Endothelial cell of umbilical vein (primary cell): ENCODE results near the gene CYGB. TPM values are rescaled to one million over a fixed set of nuclear protein-coding genes. Genes with fewer than 3 reads are reported as not detected.

Experiments
- BruUV-seq: library from RNA; stranded (reverse); fragments of 400-500 nt; replicated peaks from 2 replicates; lab custom pipeline; 2021; lab: Mats Ljungman, UMichigan
- CTCF ChIA-PET: fragments of 300-600, 350-600 bp; sonication (Branson Sonifier 250); formaldehyde crosslinking; loops from one replicate; lab custom pipeline; 2021; ENCODE audit warnings: antibody characterized with exemption, inconsistent platforms; lab: Charles Lee
- POLR2A ChIA-PET: fragments of 300-600, 350-600 bp; sonication (Branson Sonifier 250); formaldehyde crosslinking; loops from one replicate; lab custom pipeline; 2021; ENCODE audit warnings: antibody characterized with exemption, inconsistent platforms; lab: Charles Lee
- DNase-seq: peaks from one replicate; pipeline ENCODE4 v3.0.0-alpha.2; 2011; ENCODE audit warnings: low read depth, low spot score
- FAIRE-seq: peaks from 2 replicates; lab custom pipeline; 2011; peaks lifted over from hg19 to GRCh38; lab: Jason Lieb, UNC
- H2AFZ ChIP-seq: 2 replicates; pipeline ENCODE4 v1.6.0; 2012; ENCODE audit warnings: low read depth, low read length, control low read depth, inconsistent platforms
- H3K27ac ChIP-seq: 2 replicates; pipeline ENCODE4 v1.5.1; 2011; ENCODE audit warnings: low read depth, mild to moderate bottlenecking, control low read depth, low read length, moderate library complexity; ENCODE audit not compliant: insufficient read depth
- H3K27me3 ChIP-seq, 2 experiments: 2 replicates each; pipeline versions ENCODE4 v1.6.0 to v1.6.1; 2011; ENCODE audit warnings: low read length in 2 of 2, mixed read lengths in 1 of 2; ENCODE audit not compliant: control insufficient read depth in 2 of 2, insufficient read depth in 2 of 2
- H3K36me3 ChIP-seq, 2 experiments: 2 replicates in 1 of 2; 3 replicates in 1 of 2; pipeline ENCODE4 v1.5.1; 2011; ENCODE audit warnings: low read length in 2 of 2, mild to moderate bottlenecking in 1 of 2, moderate library complexity in 1 of 2; ENCODE audit not compliant: control insufficient read depth in 2 of 2, insufficient read depth in 2 of 2; ENCODE audit errors: extremely low read depth in 1 of 2
- H3K4me1 ChIP-seq: 3 replicates; pipeline ENCODE4 v1.5.1; 2011; ENCODE audit warnings: mild to moderate bottlenecking, low read length; ENCODE audit not compliant: control insufficient read depth, insufficient read depth; ENCODE audit errors: extremely low read depth
- H3K4me2 ChIP-seq: 2 replicates; pipeline ENCODE4 v1.6.1; 2011; ENCODE audit warnings: low read length, control low read depth, mixed read lengths; ENCODE audit not compliant: insufficient read depth
- H3K4me3 ChIP-seq, 3 experiments: fragments of 200-600 bp in 1 of 3; sonication (generic), shearing (Covaris generic) in 1 of 3; replicated peaks in 1 of 3; 2 replicates each; pipeline ENCODE4 v1.5.1; 2011 to 2016; ENCODE audit warnings: control low read depth in 3 of 3, low read length in 3 of 3, mild to moderate bottlenecking in 2 of 3, inconsistent platforms in 1 of 3, low read depth in 1 of 3, moderate library complexity in 1 of 3; ENCODE audit not compliant: insufficient read depth in 1 of 3
- H3K79me2 ChIP-seq: 2 replicates; pipeline ENCODE4 v1.6.0; 2012; ENCODE audit warnings: low read length, inconsistent platforms; ENCODE audit not compliant: control insufficient read depth, insufficient read depth
- H3K9ac ChIP-seq: replicated peaks from 2 replicates; pipeline ENCODE3; 2011; ENCODE audit warnings: low read length, control low read depth; ENCODE audit not compliant: insufficient read depth; ENCODE audit errors: extremely low read depth
- H3K9me1 ChIP-seq: replicated peaks from 3 replicates; pipeline ENCODE4 v1.6.0; 2011; ENCODE audit warnings: mild to moderate bottlenecking, low read length; ENCODE audit not compliant: control insufficient read depth, insufficient read depth; ENCODE audit errors: extremely low read depth
- H3K9me3 ChIP-seq: replicated peaks from 2 replicates; pipeline ENCODE4 v1.5.1; 2012; ENCODE audit warnings: low read length, inconsistent platforms; ENCODE audit not compliant: control insufficient read depth, insufficient read depth
- H4K20me1 ChIP-seq: replicated peaks from 2 replicates; pipeline ENCODE3; 2011; ENCODE audit warnings: mild to moderate bottlenecking, low read length; ENCODE audit not compliant: control insufficient read depth, insufficient read depth; ENCODE audit errors: extremely low read depth
- EZH2 ChIP-seq: IDR thresholded peaks from 2 replicates; pipeline ENCODE4 v1.6.1; 2012; ENCODE audit warnings: borderline replicate concordance, low read depth, mild to moderate bottlenecking, moderate library complexity, low read length, inconsistent platforms; ENCODE audit not compliant: severe bottlenecking
- FOS ChIP-seq: IDR thresholded peaks from 2 replicates; pipeline ENCODE4 v1.6.1; 2011; ENCODE audit warnings: mild to moderate bottlenecking, low read length, moderate library complexity, borderline replicate concordance; ENCODE audit not compliant: insufficient read depth
- GATA2 ChIP-seq: IDR thresholded peaks from 2 replicates; pipeline ENCODE4 v1.7.0; 2011; ENCODE audit warnings: low read depth, mild to moderate bottlenecking, moderate library complexity, mixed read lengths, low read length; ENCODE audit not compliant: insufficient read length, insufficient read depth
- JUN ChIP-seq: IDR thresholded peaks from 2 replicates; pipeline ENCODE4 v1.6.1; 2011; ENCODE audit warnings: borderline replicate concordance, low read depth; ENCODE audit not compliant: insufficient read length, insufficient read depth
- MAX ChIP-seq: IDR thresholded peaks from 2 replicates; pipeline ENCODE4 v1.6.1; 2011; ENCODE audit not compliant: insufficient read depth, insufficient read length
- MYC ChIP-seq: IDR thresholded peaks from one replicate; pipeline ENCODE4 v1.6.1; 2011; ENCODE audit warnings: mild to moderate bottlenecking, low read depth, low read length
- POLR2A ChIP-seq: IDR thresholded peaks from 2 replicates; pipeline ENCODE4 v1.6.1; 2012; ENCODE audit warnings: low read depth, mild to moderate bottlenecking, control low read depth, low read length
- POLR2AphosphoS5 ChIP-seq: IDR thresholded peaks from 2 replicates; pipeline ENCODE4 v1.6.1; 2012; ENCODE audit warnings: low read depth, mild to moderate bottlenecking, control low read depth, low read length, moderate library complexity; ENCODE audit not compliant: insufficient read depth
- dilution Hi-C: fragments of 300-500 bp; cut with MboI; formaldehyde crosslinking; loops from one replicate; pipeline ENCODE4 v1.15.0; 2019; ENCODE audit warnings: low sequenced_read_pairs; ENCODE audit not compliant: extremely low pct_ligation_motif_present
- intact Hi-C: fragments of 100-400 bp; cut with micrococcal nuclease; formaldehyde crosslinking; loops from one replicate; pipeline ENCODE4 v1.10.0; 2022
- polyA plus RNA-seq, 4 experiments: library from polyadenylated mRNA; depleted of rRNA in 3 of 4; stranded (reverse) in 3 of 4; unstranded in 1 of 4; fragments of >200 nt; gene quantifications; 2 replicates each; pipeline versions ENCODE4 v1.2.1 to v1.2.3, GENCODE V29; 2011 to 2012; ENCODE audit warnings: missing spikeins in 1 of 4
- total RNA-seq: library from RNA; stranded (reverse); gene quantifications from 2 replicates; pipeline ENCODE4 v1.2.3, GENCODE V29; 2021
- TF ChIP-seq, protein P1 (sequence below), 2 donors: IDR thresholded peaks; 1 replicate in 1 of 2; 2 replicates in 1 of 2; pipeline ENCODE4 v1.5.1; 2011; ENCODE audit warnings: low read length in 2 of 2, mild to moderate bottlenecking in 2 of 2, moderate library complexity in 2 of 2, control low read depth in 1 of 2, inconsistent platforms in 1 of 2, low read depth in 1 of 2; ENCODE audit not compliant: insufficient read depth in 1 of 2; ENCODE audit errors: extremely low read depth in 1 of 2

The CYGB gene
- total and polyA plus RNA-seq, 2 donors (not counting 3 experiments of a cell fraction or from before 2014, with no cell fraction given): 0.22 to 0.91 TPM

DNA sequence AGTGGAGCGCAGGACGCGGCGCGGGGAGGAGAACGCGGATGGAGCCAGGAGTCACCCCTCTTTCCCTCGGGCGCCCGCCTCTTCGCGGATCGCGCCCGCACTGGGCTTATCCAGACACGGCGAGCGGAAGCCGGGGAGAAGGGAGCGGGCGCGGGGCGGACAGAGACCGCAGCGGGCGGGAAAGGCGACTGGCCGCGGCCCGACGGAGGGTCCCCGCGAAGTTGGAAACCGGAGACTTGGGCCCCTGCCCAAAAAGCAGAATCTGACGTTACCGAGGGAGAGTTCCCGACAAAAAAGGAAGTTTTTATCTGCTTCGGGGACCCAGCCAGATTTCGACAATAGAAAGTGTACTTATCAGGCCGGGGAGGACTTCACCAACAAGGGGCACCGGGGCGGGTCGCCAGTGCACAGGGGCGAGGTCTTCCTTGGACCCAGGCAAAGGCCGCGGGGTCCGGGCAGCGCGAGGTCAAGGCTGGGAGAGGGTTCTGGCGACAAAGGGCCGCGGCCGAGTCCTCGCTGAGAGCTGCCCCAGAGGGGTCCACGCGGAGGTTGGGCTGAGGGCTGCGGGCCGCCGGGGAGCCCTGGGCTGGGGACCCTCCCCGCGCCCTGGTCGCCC, 47.6 kb upstream of the CYGB start:
- Histone ChIP-seq H2AFZ (peak overlapping the region; percentile 63), H3K4me2 (peak overlapping the region; percentile 78), H4K20me1 (no peaks in the 10 kb centered on the region), H3K9me3 (no peaks in the 10 kb centered on the region), H3K79me2 (no peaks in the 10 kb centered on the region), H3K4me3 (peak overlapping the region; percentile 17 to 37 (median 35)), H3K4me1 (peaks cover 5% of the 10 kb centered on the region), H3K9ac (no peak overlapping the region), H3K9me1 (no peaks in the 10 kb centered on the region), H3K36me3 (no peaks in the 10 kb centered on the region), H3K27ac (no peak overlapping the region), H3K27me3 (peaks cover 16 to 18% of the 10 kb centered on the region in 2 experiments)
- DNase-seq (no peak), FAIRE-seq (peak; percentile 55)
- intact Hi-C loops (loop anchor here (5.0 kb wide), 1 partner anchor 37 kb away; no protein-coding TSS in a partner anchor), dilution Hi-C loops (no loop called here)
- ChIA-PET CTCF (interaction anchor here (0.8 to 3.9 kb wide), 11 partner anchors 16 to 97 kb away, joined by 3 to 32 read pairs (median 7); partner anchors contain the start of gene PRCD), POLR2A (no interaction called here)
- peak; percentile 77 for TF ChIP-seq EZH2
- TF ChIP-seq FOS: no peak
- no peak for TF ChIP-seq POLR2A
- no peak for TF ChIP-seq MAX
- no TSS peak for BruUV-seq

DNA sequence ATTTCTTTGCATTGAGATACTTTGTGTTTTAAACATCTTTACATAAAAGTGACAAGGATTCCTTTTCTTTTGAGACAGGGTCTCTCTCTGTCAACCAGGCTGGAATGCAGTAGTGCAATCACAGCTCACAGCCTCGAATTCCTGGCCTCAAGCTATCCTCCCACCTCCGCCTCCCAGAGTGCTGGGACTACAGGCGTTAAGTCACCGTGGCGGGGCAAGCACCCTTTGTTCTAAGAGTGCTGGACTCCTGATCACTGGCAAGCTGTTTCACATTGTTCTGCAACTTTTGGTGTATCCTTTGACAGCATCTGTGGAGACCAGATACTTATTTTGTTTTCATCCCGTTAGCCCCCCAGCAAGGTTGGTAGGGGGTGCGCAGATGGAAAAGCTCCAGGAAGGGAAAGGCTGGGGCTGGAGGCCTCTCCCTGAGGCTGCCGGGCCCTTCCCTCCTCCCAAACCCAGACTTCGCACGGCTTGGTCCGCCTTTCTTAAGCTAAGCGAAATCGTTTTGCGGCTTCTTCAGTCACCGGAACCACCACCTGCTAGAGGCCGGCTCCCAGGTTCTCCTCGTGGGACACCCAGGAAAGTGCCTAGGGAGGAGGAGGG, 47.0 kb upstream of the CYGB start:
- peak overlapping the region in 1 of 3 experiments; percentile 37 for H3K4me3 ChIP-seq
- H3K27ac ChIP-seq: no peak overlapping the region
- intact Hi-C loops: loop anchor here (5.0 kb wide), 1 partner anchor 38 kb away; no protein-coding TSS in a partner anchor
- H3K9me1 ChIP-seq: no peaks in the 10 kb centered on the region
- no peaks in the 10 kb centered on the region for H3K79me2 ChIP-seq
- ChIA-PET POLR2A (no interaction called here), CTCF (interaction anchor here (3.5 to 3.9 kb wide), 2 partner anchors 27 to 39 kb away, joined by 24 to 32 read pairs; no protein-coding TSS in a partner anchor)
- no peak overlapping the region for H2AFZ ChIP-seq
- TF ChIP-seq EZH2 (no peak), MYC (no peak), JUN (no peak), POLR2A (no peak), FOS (no peak), GATA2 (no peak), MAX (no peak), POLR2AphosphoS5 (no peak)
- TF ChIP-seq, protein P1, sequence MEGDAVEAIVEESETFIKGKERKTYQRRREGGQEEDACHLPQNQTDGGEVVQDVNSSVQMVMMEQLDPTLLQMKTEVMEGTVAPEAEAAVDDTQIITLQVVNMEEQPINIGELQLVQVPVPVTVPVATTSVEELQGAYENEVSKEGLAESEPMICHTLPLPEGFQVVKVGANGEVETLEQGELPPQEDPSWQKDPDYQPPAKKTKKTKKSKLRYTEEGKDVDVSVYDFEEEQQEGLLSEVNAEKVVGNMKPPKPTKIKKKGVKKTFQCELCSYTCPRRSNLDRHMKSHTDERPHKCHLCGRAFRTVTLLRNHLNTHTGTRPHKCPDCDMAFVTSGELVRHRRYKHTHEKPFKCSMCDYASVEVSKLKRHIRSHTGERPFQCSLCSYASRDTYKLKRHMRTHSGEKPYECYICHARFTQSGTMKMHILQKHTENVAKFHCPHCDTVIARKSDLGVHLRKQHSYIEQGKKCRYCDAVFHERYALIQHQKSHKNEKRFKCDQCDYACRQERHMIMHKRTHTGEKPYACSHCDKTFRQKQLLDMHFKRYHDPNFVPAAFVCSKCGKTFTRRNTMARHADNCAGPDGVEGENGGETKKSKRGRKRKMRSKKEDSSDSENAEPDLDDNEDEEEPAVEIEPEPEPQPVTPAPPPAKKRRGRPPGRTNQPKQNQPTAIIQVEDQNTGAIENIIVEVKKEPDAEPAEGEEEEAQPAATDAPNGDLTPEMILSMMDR (IDR thresholded peaks at IDR 0.05; ENCODE audit: extremely low read depth in 1 of 2, insufficient read depth in 1 of 2, low read depth in 1 of 2, low read length in 2 of 2): no peak
- no peaks in the 10 kb centered on the region for H3K9me3 ChIP-seq
- BruUV-seq: no TSS peak
- DNase-seq (no peak), FAIRE-seq (no peak)
- no peaks in the 10 kb centered on the region for H4K20me1 ChIP-seq
- H3K4me1 ChIP-seq: peaks cover 5% of the 10 kb centered on the region
- no peaks in the 10 kb centered on the region for H3K36me3 ChIP-seq
- H3K27me3 ChIP-seq: peaks cover 16 to 18% of the 10 kb centered on the region in 2 experiments
- no peak overlapping the region for H3K4me2 ChIP-seq
- dilution Hi-C loops: no loop called here
- H3K9ac ChIP-seq: no peak overlapping the region
